Frontal cortex (tissue), 4 donors: Measurements from ENCODE around the gene LLCFC1. TPM values are rescaled to one million over a fixed set of nuclear protein-coding genes. Genes with fewer than 3 reads are reported as not detected.

ENCODE experiments used
- DNase-seq, 2 donors: peaks; one replicate each; pipeline ENCODE4 v3.0.0; 2012; ENCODE audit warnings: low spot score in 2 of 2
- FAIRE-seq: peaks from 2 replicates; lab custom pipeline; 2012; peaks lifted over from hg19 to GRCh38; lab: Jason Lieb, UNC
- total RNA-seq: library from RNA; depleted of rRNA; stranded (reverse); fragments of >200 nt; gene quantifications from one replicate; pipeline ENCODE4 v1.2.3, GENCODE V29; 2014
- donor health status: control.
- donor health status: control.
- donor health status: control.

The LLCFC1 gene
- total RNA-seq, result not detected

DNA sequence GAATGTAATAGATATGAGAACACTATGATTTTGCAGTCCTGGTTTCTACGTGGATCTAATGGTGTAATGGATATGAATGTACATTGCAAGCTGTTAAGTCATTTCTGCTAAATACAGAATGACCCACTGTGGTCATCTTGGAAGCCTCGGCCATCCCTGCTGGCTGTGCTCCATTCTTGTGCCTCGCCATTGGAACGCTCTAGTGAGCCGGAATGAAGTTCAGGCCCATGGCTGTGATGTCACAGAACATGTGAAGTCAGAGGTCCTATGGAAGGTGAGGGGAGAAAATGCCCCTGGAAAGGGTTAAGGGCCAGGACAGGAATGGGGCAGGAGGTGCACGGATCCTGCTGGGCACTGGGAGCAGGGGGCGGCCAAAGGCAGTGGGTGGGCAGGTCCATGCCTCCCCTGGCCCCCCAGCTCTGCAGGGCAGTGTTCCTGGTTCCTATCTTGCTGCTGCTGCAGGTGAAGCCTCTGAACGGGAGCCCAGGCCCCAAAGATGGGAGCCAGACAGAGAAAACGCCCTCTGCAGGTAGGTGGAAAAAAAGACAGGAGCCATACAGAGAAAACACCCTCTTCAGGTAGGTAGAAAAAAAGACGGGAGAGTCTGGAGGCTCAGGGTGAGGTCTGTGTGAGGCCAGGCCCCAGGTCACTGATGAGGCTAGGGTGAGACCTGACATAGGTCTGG, at the start of gene LLCFC1:
Gene LLCFC1 (plus strand): TSS at position 259 of the 685 bp plus-strand sequence. CDS start 138 bp downstream, at position 397.
- DNase-seq, result no peak
- FAIRE-seq, result no peak

DNA sequence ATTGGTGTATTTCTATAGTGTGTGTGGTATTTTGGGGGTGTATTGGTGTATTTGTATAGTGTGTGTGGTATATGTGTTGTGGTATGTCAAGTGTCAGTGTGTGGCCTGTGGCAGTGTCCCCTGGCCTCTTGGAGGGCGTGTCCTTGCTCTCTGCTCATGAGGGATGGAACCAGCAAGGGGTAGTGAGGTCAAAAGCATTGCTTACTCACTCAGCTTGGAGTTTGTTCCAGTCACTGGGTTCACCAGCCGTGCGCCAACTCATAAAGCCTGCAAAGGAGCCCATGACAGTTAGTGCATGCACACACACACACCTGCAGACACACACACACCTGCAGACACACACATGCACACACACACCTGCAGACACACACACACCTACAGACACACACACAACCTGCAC, 49.5 kb upstream of the LLCFC1 start:
- no peak for DNase-seq
- no peak for FAIRE-seq

DNA sequence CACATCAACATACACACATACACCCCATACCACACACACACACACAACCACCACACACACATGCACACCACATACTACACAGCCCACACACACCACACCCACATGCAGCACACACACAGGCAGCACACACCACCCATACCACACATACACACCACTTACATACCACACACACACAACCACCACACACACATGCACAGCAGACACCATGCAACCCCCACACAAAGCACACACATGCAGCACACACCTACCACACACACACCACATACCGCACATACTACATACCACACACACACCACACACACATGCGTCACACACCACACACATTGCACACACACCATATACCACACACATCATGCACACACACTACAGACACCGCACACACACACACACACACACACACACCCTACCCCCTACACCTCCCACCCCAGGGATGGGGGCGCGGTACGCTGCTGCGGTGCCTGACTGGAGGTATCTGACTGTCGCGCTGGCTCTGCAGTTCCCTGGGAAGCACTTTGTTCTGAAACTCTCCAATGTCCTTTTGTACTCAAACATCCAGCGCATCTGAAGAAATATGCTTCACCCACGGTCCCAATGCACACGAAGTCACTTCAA, 48.3 kb upstream of the LLCFC1 start:
- no peak for FAIRE-seq
- DNase-seq, result no peak

DNA sequence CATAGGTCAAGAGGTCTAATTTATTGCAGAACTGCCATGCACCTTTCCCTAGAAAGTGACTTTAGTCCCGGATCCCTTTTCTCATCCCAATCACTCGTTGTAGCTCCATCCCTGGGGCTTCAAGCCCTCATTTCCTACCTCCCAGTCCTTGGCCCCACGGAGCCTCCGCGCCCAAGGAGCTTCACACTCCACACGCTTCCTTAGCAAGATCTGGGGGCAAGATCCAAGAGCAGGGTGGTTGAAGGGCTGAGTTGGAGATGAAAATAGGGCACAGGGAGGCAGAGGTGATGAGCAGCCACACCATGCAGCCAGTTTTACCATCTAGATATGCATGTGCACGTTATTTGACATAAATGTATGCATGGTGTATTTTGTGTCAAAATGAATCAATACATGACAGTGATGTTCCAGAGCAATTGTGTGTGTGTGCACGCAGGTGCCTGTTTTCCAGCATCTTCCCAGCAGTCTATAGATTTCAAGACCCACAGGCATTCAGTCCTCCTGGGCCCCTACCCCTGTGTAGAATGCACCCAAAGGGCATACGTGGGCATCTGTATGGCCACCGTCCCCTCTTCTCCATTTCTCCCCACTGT, 47.7 kb upstream of the LLCFC1 start:
- FAIRE-seq, result no peak
- no peak for DNase-seq

DNA sequence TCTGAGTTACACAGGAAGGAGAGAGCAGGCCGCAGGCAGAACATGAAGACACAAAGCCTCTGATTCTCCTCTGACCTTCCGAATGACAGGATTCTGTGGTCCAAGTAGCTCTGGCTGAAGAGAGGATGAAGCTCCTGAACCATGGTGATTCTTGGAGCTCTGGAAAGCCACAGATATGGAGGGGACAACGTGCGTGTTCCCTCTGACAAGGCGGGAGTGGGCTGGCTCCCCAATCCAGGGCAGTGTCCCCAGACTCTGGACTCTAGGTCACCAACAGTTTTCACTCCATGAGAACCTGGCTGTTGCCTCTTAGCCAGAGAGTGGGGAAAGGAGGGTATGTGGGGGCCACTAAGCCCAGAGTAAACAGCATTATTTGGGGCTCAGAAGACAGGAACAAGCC, 46.3 kb upstream of the LLCFC1 start:
- DNase-seq (no peak), FAIRE-seq (no peak)

DNA sequence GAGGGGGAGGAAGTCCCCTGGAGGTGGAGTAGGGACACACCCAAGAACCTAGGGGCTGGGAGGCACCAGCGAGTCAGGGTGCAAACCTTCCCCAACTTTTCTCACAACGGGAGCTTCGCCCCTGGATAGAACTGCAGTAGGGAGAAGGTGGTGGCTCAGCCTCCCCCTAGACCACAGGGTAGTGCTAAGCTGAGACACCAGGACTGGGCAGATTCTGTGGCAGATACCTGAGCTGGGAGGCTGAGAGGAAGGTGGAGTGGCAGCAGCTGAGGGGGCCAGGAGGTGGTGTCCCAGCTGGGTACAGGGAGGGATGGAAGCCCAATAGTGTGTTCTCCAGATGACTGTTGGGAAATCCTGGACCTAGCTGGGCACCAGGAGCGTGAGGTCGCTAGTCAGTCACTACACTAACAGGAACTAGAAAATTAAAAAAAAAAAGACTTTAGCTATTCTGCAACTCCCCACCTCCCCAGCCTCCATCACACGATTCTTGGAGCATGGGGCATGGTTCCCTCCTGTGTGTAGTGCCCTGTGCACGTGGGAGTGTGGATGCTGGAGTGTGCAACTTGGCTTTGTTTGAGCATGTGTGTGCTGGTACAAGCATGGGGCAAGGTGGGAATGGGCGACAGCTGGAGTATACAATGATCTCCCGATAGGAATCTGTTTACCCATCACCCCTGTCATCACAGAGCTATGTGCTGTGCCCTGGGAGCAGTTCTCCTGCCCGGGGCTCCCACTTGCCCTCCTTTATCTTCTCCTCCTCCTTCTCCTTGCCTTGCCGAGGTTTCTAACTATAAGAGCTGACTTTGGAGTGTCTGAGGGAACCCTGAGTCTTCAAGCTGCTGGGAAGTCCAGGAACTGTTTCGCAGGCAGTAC, 44.9 kb upstream of the LLCFC1 start:
- DNase-seq, result no peak
- no peak for FAIRE-seq

DNA sequence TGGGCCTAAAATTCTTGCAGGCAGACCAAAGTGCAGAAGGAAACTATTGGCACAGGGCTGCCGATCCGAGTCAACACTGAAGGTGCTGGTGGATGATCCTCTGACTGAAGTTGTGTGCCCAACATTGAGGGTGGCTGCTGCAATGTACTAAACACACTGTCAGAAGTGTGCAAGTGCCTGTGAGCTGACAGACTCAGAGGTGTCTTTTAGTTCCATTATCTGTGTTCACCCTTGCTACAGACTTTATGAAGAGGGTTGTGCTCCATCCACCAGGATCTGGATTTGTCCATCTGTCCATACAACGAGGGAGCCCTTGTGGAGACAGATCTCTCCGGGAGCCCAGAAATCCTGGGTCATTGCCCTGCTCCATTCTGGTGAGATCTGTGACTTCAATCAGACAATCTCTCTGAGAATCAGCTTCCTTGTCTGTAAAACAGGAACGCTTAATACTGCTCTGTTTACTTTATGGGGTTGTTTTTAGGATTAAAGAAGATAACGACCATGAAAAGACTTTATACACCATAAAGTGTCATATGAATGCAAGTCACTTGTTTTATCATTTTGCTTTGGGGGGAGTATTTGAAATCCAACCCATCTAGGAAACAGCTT, 44.2 kb upstream of the LLCFC1 start:
- FAIRE-seq (no peak), DNase-seq (no peak)

DNA sequence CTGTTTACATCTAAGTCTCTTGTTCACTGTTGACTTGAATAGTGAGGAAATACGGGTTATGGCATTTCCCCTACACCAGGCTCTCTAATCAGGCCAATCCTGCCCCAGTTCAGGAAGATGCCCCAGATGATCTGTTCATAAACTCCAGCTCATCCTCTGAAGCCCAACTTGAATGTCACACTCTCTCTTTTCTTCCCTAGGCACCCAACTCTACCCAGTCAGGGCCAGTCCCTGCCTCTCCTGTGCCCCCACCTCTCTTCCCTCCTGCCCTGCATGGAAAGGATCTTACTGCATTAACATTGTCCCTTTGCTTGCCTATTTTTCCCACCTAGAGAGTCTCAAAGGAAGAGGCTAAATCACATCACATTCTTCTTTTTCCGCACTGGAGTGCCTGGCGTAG, 43.1 kb upstream of the LLCFC1 start:
- FAIRE-seq, result no peak
- no peak for DNase-seq

DNA sequence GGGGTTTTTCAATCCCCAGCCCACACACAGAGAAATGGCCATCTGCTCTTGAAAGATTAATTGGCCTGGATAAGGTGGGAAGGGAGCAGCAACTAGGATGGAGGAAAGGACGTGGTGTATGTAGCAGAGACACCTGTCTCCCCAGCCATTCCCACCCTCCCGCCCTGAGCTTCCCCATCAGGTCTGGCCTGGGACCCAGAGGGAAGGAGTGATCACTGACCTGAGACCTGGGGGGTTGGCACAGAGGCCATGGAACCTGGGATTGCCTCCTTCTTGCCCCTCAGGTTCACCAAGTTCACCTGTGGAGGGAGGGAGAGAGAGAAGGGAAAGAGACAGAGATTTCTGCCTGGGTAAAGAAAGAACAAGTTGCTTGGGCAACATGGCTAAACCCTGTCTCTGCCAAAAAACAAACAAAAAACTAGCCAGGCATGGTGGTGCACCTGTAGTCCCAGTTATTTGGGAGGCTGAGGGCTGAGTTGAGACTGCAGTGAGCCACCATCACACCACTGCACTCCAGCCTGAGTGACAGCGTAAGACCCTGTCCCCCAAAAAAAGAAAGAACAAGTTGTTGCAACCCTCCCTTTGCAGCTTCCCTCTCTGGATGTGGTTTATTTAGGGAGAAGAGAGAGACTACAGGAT, 42.4 kb upstream of the LLCFC1 start:
- DNase-seq, result no peak
- FAIRE-seq, result no peak

DNA sequence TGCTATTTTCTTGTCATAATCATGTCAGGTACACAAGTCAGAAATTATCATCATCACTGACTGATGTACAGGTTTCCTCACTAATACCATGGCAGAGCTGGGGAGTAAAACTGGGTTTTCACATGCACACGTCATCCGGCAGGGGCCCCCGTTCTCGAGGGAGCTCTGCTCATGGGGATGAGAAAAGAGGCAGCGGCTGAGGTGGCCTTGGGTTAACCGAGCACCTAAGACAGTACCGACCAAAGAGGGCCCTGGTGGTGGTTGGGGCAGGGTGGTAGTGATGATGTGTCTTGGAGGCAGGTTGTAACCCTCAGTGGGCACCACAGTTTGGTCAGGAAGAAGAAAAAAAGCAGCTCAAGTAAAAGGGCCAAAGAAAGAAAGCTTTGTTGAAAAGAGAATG, 41.6 kb upstream of the LLCFC1 start:
- DNase-seq (no peak), FAIRE-seq (no peak)

DNA sequence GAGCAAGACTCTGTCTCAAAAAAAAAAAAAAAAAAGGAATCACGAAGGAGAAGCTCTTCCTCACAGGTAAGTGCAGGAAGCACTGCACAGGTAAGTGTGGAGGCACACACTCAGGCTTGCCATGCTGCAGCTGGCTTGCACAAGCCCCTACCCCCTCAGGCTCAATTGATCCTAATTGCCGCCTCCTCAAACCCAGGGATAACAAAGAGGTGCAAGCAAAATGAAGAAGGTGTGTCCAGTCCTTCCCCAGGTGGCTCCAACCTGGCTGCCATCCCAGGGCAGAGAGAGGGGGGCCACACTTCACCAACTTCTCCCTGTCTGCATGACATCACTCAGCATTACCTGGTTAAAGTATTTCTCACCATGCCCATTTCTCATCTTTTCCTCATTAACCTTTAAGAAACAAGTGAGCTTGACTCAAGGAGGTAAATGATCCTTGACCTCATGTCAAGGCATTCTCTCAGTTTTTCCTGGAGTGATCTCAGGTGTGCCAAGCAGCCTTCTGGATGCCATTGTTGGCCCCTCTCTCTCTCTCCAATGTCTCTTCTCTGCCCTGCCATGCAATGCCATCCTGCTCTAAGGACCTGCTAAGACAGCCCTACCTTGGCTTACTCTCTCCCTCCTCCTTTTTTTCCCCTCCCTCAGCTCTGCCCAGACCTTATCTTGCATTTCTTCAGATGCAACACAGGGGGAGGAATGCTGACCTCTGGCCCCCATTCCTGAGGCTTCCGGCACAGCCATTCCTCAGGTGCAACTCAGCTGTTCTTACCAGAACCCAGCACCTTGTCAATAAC, 40.7 kb upstream of the LLCFC1 start:
- no peak for DNase-seq
- no peak for FAIRE-seq

DNA sequence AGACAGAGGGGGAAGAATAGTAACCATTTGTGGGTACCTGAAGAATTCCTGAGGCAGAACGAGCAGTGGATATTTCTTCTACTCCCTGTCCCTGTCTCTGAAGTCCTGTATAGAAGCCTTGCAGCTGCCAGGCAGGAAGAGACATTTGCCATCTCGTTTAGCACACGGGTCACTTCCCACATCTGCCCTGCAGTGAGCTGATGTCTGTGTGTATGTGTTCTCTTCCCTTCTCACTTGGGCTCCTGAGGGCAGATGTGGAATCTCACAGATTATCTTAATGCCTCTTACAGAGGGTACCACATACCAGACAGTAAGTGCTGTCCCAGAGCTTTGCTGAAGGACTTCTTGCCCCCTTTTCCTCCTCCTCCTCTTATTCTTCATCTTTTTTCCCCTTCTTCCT, 39.6 kb upstream of the LLCFC1 start:
- no peak for FAIRE-seq
- no peak for DNase-seq

DNA sequence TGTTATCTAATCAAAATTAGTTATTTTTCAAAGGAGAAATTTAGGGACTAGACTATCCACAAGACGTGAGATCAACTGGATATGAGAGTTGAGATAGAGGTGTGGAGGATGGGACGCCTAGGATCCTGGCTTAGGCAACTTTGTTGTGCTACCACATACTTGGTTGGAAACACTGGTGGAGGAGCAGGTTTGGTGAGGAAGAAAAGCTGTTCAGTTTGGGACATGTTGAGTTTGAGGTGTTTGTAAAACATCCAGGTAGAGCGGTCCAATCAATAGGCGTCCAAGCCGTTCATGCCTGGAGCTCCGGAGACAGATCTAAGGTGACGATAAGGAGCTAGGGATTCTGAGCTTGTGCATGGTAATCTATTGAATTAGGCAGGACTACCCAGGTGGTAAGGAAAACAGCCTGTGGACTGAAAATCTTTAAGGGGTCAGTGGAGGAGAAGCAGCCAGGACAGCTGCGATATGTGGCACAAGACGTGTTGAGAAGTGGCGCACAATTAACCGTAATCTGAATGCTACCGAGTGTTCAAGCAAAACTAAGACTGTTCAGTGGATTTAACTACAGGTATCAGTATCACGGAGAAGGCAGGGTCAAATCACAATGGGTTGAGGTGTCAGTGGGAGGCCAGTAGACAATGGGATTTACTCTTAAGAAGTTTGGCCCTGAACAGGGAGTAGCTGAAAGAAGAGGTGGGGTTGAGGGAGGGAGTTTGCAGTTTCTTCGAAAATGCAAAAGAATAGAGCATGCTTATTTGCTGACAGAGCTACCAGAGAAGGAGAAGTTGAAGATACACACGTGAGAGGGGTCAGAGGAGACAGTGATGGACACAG, 37.6 kb upstream of the LLCFC1 start:
- DNase-seq (no peak), FAIRE-seq (no peak)

DNA sequence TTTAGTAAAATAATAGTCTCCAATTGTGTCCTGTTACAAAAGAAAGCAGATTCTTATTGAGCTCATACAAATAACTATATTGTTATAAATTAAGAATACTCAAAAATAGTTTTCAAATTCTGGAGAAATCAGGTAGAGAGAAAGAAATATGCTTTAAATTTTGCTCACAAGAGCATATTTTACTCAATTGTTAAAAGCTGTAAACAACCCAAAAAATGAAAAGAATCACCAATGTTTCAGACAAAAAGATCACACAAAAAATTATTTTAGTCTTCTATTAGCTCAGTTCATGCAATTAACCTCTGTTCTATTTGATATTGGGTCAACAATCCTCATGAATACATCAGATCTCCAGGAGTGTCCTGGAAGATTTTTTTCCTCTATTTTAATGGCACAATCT, 35.2 kb upstream of the LLCFC1 start:
- FAIRE-seq (no peak), DNase-seq (no peak)

DNA sequence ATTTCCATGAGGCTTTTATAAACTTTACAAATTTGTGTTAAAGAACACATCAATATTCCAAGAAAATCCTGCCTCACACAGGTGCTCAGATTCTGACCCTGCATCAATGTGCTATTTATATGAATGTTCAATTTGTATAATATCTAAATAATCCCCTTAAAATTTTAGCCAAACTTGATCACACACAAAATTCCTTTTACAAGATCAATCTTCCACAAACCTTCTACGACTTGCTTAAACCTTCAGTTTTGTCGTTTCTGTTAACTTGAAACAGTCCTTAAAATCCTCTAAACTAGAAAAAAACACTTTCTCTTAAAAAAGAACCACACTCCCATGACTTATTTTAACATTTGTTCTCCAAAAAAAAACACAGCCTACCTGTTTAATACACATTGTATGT, 33.5 kb upstream of the LLCFC1 start:
- DNase-seq, result no peak
- no peak for FAIRE-seq

DNA sequence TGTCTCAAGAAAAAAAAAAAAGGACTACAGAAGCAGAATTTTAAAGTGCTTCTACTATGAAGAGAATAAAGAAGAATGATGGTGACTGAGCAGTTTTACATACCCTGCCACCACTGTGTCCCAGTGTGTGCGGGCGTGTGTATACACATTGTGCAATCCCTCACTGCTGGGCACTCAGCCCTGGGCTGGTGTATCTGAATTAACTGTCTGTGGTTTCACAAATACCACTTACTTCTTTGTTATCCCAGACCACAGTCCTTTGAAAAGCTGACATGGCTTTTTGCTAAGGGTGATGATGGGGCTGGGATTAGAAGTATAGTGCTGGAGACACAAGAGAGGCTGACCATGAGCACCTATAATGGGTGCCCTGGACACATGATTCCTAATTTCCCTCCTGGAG, 32.6 kb upstream of the LLCFC1 start:
- FAIRE-seq (no peak), DNase-seq (no peak)

DNA sequence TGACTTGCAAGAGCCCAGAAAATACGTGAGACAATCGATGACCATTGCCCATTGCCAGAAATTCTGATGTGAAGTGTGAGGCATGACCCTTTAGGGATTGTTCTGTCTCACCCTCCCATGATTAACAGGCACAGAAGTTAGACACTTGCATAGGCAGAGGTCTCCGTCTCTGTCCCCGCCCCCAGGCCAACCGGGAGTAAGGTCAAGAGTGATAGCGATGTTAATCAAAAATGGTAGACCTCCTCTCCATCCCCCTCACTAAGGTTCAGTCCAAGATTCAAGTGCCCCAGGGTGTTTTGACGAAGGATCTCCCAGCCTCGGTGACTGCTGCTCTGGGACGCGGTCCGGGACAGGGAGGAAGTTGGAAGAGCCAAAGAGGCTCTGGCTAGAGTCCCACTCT, 31.0 kb upstream of the LLCFC1 start:
- no peak for FAIRE-seq
- no peak for DNase-seq
